ENCODE data around the gene RBM33. TPM values are rescaled to one million over a fixed set of nuclear protein-coding genes. Genes with fewer than 3 reads are reported as not detected.

The RBM33 gene
- total and polyA plus RNA-seq, 2 of the 13 experiments (the other 11 are each of a cell fraction or from before 2014, with no cell fraction given), result 12.4 to 28.9 TPM

- TF ChIP-seq HNF4G (IDR thresholded peaks at IDR 0.05; ENCODE audit: borderline replicate concordance, low read depth, low read length), result 0 out of 2 replicates have a peak, but pooled peaks have one; percentile 18
- 0 out of 2 replicates have a peak, but pooled peaks have one; percentile 15 for TF ChIP-seq HNF4G (CRISPR knock-in tag; IDR thresholded peaks at IDR 0.05; ENCODE audit: borderline replicate concordance, low read depth)
- no peak for TF ChIP-seq KDM3A (CRISPR knock-in tag; IDR thresholded peaks at IDR 0.05; ENCODE audit: low read depth)
- TF ChIP-seq ZNF629 (CRISPR knock-in tag; conservative IDR thresholded peaks at IDR 0.05), result no peak
- no peak for TF ChIP-seq ZNF44 (CRISPR knock-in tag; IDR thresholded peaks at IDR 0.05)
- TF ChIP-seq MTF2 (CRISPR knock-in tag; IDR thresholded peaks at IDR 0.05; ENCODE audit: borderline replicate concordance), result no peak
- 0 out of 2 replicates have a peak, but pooled peaks have one; percentile 30 for TF ChIP-seq WIZ (CRISPR knock-in tag; IDR thresholded peaks at IDR 0.05)
- TF ChIP-seq FLYWCH1 (CRISPR knock-in tag; IDR thresholded peaks at IDR 0.05), result no peak
- no peak for TF ChIP-seq MTA3 (CRISPR knock-in tag; IDR thresholded peaks at IDR 0.05)
- TF ChIP-seq ZNF775 (CRISPR knock-in tag; IDR thresholded peaks at IDR 0.05; ENCODE audit: borderline replicate concordance), result no peak
- no peak for TF ChIP-seq CCAR2 (optimal IDR thresholded peaks at IDR 0.05; ENCODE audit: low read depth, low read length)
- TF ChIP-seq ZBTB8A (CRISPR knock-in tag; IDR thresholded peaks at IDR 0.05; ENCODE audit: borderline replicate concordance, low read depth), result no peak
- TF ChIP-seq MAX (IDR thresholded peaks at IDR 0.05), result no peak
- TF ChIP-seq ZNF24 (IDR thresholded peaks at IDR 0.05), result no peak
- TF ChIP-seq ZNF329 (CRISPR knock-in tag; IDR thresholded peaks at IDR 0.05; ENCODE audit: low read depth), result no peak
- no peak for TF ChIP-seq KLF11 (CRISPR knock-in tag; IDR thresholded peaks at IDR 0.05)
- TF ChIP-seq KLF12 (CRISPR knock-in tag; IDR thresholded peaks at IDR 0.05; ENCODE audit: borderline replicate concordance), result no peak
- TF ChIP-seq ZBTB34 (CRISPR knock-in tag; IDR thresholded peaks at IDR 0.05), result no peak
- TF ChIP-seq ZNF562 (CRISPR knock-in tag; IDR thresholded peaks at IDR 0.05; ENCODE audit: borderline replicate concordance), result no peak
- no peak for TF ChIP-seq ZFP36L2 (CRISPR knock-in tag; IDR thresholded peaks at IDR 0.05)
- no peak for TF ChIP-seq MTERF4 (CRISPR knock-in tag; IDR thresholded peaks at IDR 0.05)
- no peak for TF ChIP-seq NCOA1 (CRISPR knock-in tag; IDR thresholded peaks at IDR 0.05)
- TF ChIP-seq ZNF12 (CRISPR knock-in tag; IDR thresholded peaks at IDR 0.05), result no peak; the same call in 1 of the 2 replicates
- TF ChIP-seq AFF4 (CRISPR knock-in tag; IDR thresholded peaks at IDR 0.05), result no peak
These were observed 163.5 kb downstream of the RBM33 start (continued) for GRCh38 chr7:155807789-155808548.
